Keratinocyte (primary cell): ENCODE measurements around the gene SHROOM1.

ENCODE experiments used
- CTCF ChIP-seq, 3 experiments: IDR thresholded peaks in 1 of 3; conservative IDR thresholded peaks in 1 of 3; optimal IDR thresholded peaks in 1 of 3; 2 replicates in 2 of 3; 3 replicates in 1 of 3; pipeline versions ENCODE3 to v1.5.1; 2011; ENCODE audit warnings: low read length in 3 of 3, mild to moderate bottlenecking in 3 of 3, moderate library complexity in 2 of 3, control low read depth in 1 of 3, inconsistent platforms in 1 of 3; ENCODE audit not compliant: insufficient read depth in 2 of 3; ENCODE audit errors: extremely low read depth in 1 of 3
- EZH2 ChIP-seq: IDR thresholded peaks from one replicate; pipeline ENCODE4 v1.6.1; 2012; ENCODE audit warnings: inconsistent platforms, mild to moderate bottlenecking, low read length, moderate library complexity

GRCh38 chr5:132871459-132872284 lies 41.2 kb upstream of the SHROOM1 start:
- TF ChIP-seq CTCF (optimal IDR thresholded peaks at IDR 0.05 in 1 of 3, IDR thresholded peaks at IDR 0.05 in 1 of 3, conservative IDR thresholded peaks at IDR 0.05 in 1 of 3; ENCODE audit: extremely low read depth in 1 of 3, insufficient read depth in 2 of 3, low read length in 3 of 3) (no peak), EZH2 (no peak)
